GM12878 (cell line): ENCODE data around the gene PLAC8.

Source experiments
- CBX3 ChIP-seq: fragments of 200-600 bp; sonication (generic); IDR thresholded peaks from 2 replicates; pipeline ENCODE4 v1.6.1; 2016; ENCODE audit warnings: low read depth, borderline replicate concordance
- EP300 ChIP-seq, 2 experiments: fragments of 150-350 bp in 1 of 2; IDR thresholded peaks; 2 replicates each; pipeline ENCODE4 v1.6.1; 2011 to 2012; ENCODE audit warnings: low read depth in 2 of 2, low read length in 2 of 2, borderline replicate concordance in 1 of 2, improper control_type of control experiment in 1 of 2, inconsistent platforms in 1 of 2; ENCODE audit not compliant: control insufficient read depth in 1 of 2
- MAX ChIP-seq: IDR thresholded peaks from 2 replicates; pipeline ENCODE4 v1.6.1; 2012; ENCODE audit warnings: low read depth, low read length, improper control_type of control experiment
- MXI1 ChIP-seq: fragments of 150-350 bp; IDR thresholded peaks from 2 replicates; pipeline ENCODE4 v1.6.1; 2011; ENCODE audit warnings: low read depth, mild to moderate bottlenecking, inconsistent platforms, low read length, improper control_type of control experiment
- POLR2A ChIP-seq: IDR thresholded peaks from 2 replicates; pipeline ENCODE4 v1.6.1; 2011; ENCODE audit warnings: low read depth, mild to moderate bottlenecking, low read length
- RCOR1 ChIP-seq: conservative IDR thresholded peaks from 2 replicates; pipeline ENCODE4 v1.6.1; 2012; ENCODE audit warnings: low read depth, low read length, improper control_type of control experiment
- REST ChIP-seq: IDR thresholded peaks from 2 replicates; pipeline ENCODE4 v1.6.1; 2012; ENCODE audit warnings: mild to moderate bottlenecking, low read depth, low read length
- SIX5 ChIP-seq: IDR thresholded peaks from 2 replicates; pipeline ENCODE4 v1.6.1; 2011; ENCODE audit warnings: mild to moderate bottlenecking, low read depth, low read length, moderate library complexity; ENCODE audit not compliant: severe bottlenecking
- SP1 ChIP-seq: IDR thresholded peaks from one replicate; pipeline ENCODE4 v1.6.1; 2011; ENCODE audit warnings: low read depth, low read length
- TAF1 ChIP-seq: IDR thresholded peaks from 2 replicates; pipeline ENCODE4 v1.6.1; 2011; ENCODE audit warnings: mild to moderate bottlenecking, low read depth, low read length, borderline replicate concordance
- TARDBP ChIP-seq: IDR thresholded peaks from 2 replicates; pipeline ENCODE4 v1.6.1; 2016; ENCODE audit warnings: borderline replicate concordance
- TF ChIP-seq, protein P1 (sequence below), 3 experiments: IDR thresholded peaks in 2 of 3; conservative IDR thresholded peaks in 1 of 3; 2 replicates each; pipeline ENCODE4 v1.5.1; 2011; ENCODE audit warnings: low read depth in 3 of 3, low read length in 3 of 3, mild to moderate bottlenecking in 3 of 3, control low read depth in 2 of 3, moderate library complexity in 2 of 3, inconsistent platforms in 1 of 3, mixed read lengths in 1 of 3; ENCODE audit not compliant: control insufficient read depth in 2 of 3, insufficient read depth in 1 of 3; ENCODE audit errors: extremely low read depth in 1 of 3
- TF ChIP-seq, protein P2 (sequence below): fragments of 450-650 bp; IDR thresholded peaks from 2 replicates; pipeline ENCODE4 v1.6.1; 2018; ENCODE audit warnings: borderline replicate concordance, mild to moderate bottlenecking; ENCODE audit not compliant: partially characterized antibody
- TF ChIP-seq, protein P3 (sequence below): IDR thresholded peaks from 2 replicates; pipeline ENCODE4 v1.6.1; 2011; ENCODE audit warnings: mild to moderate bottlenecking, low read depth, low read length, moderate library complexity; ENCODE audit not compliant: insufficient replicate concordance

DNA sequence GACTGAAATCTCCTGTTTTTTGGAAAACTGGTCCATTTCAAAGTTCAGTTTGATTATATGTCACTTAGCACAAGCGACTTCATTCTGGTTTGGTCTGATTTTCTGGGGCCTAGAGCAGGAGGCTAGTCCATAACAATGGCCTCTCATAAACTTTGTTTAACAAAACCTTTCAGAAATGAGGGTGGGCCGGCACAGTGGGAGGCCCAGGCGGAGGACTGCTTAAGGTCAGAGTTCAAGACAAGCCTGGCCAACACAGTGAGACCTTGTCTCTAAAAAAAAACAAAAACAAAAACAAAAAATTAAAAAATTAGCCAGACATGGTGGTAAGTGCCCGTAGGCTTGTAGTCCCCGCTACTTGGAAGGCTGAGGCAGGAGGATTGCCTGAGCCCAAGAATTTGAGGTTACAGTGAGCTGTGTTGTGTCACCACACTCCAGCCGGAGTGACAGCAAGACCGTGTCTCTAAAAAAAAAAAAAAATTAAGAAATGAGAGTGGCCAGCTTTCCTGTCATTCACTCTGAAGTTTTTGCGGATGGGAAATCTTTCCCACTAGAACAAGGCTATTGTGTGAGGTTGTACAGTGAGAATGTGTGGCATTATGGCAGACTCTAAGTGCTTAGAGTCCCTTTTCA lies 1.2 kb upstream of the PLAC8 start:
- TF ChIP-seq, protein P1, sequence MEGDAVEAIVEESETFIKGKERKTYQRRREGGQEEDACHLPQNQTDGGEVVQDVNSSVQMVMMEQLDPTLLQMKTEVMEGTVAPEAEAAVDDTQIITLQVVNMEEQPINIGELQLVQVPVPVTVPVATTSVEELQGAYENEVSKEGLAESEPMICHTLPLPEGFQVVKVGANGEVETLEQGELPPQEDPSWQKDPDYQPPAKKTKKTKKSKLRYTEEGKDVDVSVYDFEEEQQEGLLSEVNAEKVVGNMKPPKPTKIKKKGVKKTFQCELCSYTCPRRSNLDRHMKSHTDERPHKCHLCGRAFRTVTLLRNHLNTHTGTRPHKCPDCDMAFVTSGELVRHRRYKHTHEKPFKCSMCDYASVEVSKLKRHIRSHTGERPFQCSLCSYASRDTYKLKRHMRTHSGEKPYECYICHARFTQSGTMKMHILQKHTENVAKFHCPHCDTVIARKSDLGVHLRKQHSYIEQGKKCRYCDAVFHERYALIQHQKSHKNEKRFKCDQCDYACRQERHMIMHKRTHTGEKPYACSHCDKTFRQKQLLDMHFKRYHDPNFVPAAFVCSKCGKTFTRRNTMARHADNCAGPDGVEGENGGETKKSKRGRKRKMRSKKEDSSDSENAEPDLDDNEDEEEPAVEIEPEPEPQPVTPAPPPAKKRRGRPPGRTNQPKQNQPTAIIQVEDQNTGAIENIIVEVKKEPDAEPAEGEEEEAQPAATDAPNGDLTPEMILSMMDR (IDR thresholded peaks at IDR 0.05 in 2 of 3, conservative IDR thresholded peaks at IDR 0.05 in 1 of 3; ENCODE audit: control insufficient read depth in 2 of 3, extremely low read depth in 1 of 3, insufficient read depth in 1 of 3, low read depth in 3 of 3, low read length in 3 of 3) = no peak
- TF ChIP-seq EP300 (IDR thresholded peaks at IDR 0.05; ENCODE audit: borderline replicate concordance in 1 of 2, control insufficient read depth in 1 of 2, low read depth in 2 of 2, low read length in 2 of 2) = no peak
- TF ChIP-seq, protein P2, sequence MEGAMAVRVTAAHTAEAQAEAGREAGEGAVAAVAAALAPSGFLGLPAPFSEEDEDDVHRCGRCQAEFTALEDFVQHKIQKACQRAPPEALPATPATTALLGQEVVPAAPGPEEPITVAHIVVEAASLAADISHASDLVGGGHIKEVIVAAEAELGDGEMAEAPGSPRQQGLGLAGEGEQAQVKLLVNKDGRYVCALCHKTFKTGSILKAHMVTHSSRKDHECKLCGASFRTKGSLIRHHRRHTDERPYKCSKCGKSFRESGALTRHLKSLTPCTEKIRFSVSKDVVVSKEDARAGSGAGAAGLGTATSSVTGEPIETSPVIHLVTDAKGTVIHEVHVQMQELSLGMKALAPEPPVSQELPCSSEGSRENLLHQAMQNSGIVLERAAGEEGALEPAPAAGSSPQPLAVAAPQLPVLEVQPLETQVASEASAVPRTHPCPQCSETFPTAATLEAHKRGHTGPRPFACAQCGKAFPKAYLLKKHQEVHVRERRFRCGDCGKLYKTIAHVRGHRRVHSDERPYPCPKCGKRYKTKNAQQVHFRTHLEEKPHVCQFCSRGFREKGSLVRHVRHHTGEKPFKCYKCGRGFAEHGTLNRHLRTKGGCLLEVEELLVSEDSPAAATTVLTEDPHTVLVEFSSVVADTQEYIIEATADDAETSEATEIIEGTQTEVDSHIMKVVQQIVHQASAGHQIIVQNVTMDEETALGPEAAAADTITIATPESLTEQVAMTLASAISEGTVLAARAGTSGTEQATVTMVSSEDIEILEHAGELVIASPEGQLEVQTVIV = no peak
- TF ChIP-seq SIX5 = no peak
- no peak for TF ChIP-seq REST
- no peak for TF ChIP-seq MAX
- no peak for TF ChIP-seq RCOR1
- TF ChIP-seq, protein P3, sequence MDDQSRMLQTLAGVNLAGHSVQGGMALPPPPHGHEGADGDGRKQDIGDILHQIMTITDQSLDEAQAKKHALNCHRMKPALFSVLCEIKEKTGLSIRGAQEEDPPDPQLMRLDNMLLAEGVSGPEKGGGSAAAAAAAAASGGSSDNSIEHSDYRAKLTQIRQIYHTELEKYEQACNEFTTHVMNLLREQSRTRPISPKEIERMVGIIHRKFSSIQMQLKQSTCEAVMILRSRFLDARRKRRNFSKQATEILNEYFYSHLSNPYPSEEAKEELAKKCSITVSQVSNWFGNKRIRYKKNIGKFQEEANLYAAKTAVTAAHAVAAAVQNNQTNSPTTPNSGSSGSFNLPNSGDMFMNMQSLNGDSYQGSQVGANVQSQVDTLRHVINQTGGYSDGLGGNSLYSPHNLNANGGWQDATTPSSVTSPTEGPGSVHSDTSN = no peak
- no peak for TF ChIP-seq POLR2A
- TF ChIP-seq CBX3 = no peak
- no peak for TF ChIP-seq TAF1
- TF ChIP-seq TARDBP = no peak
- TF ChIP-seq MXI1 = no peak
- TF ChIP-seq SP1 = no peak
